ENCODE results near the gene LATS2.

The LATS2 gene

DNA sequence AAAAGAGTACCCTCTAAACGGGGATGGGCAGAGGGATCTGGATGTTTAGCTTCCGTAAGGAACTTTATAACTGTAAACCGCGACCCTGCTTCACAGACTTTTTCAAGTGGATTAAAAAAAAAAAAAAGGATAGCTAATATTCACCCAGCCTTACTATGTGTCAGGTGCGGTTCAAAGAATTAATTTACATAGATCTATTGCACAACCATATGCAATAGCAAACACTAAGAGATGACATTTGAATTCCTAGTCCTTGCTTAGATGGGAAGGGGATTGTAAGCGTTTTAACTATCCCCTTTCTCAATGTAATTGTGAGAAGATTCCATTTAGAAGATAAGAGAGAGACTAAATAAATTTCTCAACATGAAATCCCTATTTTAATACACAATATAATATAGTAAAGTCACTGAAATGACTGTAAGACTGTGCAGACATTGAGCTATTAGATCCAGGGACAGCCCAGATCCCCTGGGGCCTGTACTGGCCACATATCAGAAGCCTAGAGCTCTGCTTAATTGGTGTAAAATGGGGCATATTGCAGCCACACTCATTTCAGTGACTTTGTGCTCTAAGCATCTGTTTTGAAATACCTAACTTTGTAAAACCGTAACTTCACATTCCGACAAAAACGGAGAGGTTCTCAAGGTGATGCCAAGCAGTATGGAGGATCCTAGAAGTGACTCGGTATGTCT is 13.6 kb downstream of the LATS2 start:
- DNase-seq (ENCODE audit: low read depth in 2 of 2) = no peak

DNA sequence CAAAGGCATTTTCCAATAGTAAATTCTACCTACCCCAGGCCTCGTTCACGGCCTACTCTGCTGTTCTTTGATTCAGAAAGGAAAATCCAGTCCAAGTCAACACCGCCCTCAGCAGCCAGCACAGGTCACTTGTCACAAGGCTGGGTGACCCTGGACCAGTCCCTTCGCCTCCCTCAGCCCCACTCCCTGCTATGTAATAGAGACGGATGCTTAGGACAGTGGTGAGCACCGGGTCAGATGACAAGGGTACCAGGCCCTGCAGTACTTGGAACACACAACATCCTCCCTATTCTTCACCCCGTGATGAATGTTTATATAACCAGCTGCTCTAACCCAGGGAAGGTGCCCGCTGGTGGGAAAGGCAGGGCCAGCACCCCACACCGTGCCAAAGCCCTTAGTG is 14.3 kb downstream of the LATS2 start:
- no peak for DNase-seq (ENCODE audit: low read depth in 2 of 2)

DNA sequence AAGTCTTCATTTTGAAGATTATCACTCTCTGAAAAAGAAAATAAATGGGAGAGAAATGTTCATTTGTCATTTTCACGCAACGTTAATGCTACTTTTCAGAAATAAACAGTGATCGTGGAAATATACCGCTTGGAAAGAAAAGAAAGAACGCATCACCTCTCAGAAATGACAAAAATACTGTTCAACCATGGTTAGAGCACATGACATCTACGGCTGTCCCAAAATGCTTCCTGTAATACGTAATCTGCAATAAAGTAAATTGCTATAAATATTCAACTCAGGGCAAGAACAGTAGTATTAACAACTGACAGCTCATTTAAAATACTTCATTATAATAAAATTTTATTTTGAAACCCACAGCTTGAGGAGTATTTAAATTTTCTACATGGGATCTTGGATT is 15.2 kb downstream of the LATS2 start:
- no peak for DNase-seq (ENCODE audit: low read depth in 2 of 2)

DNA sequence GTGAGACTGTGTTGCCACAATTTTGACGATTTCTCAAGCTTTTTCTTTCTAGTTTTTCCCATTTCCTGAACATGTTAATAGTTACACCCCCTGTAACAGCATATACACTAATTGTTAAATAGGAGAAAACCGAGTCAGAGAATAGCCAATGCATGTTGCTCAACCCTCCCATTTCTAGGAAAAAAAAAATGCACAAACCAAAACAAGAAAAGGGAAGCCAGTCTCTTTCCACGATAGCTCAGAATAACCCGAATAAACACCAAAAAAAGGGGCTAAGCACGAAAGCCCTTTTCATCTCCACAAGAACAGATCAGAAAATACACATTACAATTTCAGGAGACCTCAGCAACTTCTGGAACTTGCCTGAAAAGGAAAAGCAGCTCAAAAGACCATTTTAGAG is 16.3 kb downstream of the LATS2 start:
- no peak for DNase-seq (ENCODE audit: low read depth in 2 of 2)

DNA sequence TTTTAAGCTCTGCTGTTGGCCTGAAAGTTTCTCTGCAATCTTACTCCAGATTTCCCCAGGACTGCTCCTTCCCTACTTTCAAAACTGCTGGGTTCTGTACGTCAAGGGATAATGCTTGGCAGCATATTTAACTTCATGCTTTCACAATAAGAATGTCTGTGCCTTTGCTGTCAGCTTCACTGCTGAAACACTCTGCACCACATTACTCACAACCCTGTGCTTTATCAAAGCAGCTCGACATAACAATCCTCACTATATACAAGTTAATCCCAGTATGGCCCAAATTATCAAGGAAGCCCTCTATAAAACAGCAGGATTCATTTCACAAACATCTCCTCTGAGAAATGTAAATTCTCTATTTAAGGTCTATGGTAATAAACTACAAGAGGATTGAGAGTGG is 17.5 kb downstream of the LATS2 start:
- DNase-seq (ENCODE audit: low read depth in 2 of 2) = peak; percentile 74 to 78

DNA sequence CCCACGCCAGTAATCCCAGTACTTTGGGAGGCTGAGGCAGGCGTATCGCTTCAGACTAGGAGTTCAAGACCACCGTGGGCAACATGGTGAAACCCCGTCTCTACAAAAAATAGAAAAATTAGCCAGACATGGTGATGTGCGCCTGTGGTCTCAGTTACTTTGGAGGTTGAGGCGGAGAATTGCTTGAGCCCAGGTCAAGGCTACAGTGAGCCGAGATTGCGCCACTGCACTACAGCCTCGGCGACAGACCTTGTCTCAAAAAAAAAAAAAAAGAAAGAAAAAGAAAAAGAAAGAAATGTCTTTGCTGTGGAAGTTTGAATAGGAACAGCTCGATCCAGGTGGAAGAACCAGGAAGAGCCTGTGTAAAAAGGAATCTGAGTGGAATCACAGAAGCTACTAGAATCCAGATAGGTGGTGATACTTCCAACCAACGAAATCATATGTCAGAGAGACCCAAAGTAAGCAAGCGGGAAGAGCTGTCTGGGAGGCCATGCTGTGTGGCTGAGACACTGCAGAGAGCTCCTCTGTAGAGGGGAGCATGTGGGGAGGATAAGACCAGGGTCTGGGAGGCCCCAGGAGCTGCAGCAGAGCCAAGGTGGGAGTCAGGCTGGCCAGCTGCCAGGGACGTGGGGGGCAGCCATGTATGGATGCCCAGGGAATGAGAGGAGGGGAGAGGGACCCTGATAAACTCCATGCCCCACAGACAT is 21.1 kb downstream of the LATS2 start:
- DNase-seq (ENCODE audit: low read depth in 2 of 2) = no peak

DNA sequence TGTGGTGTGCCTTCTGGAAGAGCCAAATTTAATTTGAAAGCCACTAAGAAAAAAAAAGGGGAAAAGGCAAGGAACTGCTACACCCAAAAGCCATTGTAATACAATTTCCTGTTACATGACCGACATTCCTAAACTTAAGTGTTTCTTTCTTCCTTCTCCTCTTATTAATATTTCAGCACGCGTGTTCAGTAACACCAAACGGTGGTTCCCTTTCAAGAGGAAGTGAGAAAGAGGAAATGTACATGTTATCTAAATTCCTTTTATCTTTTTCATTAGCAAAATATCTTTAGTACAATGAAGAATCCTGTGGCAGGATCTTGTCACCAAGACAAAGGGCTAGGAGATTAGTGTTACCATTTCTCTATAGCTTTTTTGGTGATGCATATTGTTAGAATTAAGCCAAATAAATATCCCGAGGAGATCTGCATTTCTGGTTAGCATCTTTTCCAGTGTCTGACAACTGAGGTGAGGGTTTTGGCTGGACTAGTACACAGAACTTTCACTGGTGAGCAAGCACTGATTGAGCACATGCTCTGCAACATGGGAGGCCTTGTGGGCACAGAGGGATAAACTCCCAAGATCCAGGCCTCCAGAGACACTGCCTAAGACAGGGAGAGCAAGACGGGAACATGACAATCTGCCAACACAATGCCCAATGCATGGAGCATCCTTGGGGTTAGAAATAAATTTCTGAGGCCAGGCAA is 22.1 kb downstream of the LATS2 start:
- no peak for DNase-seq (ENCODE audit: low read depth in 2 of 2)

DNA sequence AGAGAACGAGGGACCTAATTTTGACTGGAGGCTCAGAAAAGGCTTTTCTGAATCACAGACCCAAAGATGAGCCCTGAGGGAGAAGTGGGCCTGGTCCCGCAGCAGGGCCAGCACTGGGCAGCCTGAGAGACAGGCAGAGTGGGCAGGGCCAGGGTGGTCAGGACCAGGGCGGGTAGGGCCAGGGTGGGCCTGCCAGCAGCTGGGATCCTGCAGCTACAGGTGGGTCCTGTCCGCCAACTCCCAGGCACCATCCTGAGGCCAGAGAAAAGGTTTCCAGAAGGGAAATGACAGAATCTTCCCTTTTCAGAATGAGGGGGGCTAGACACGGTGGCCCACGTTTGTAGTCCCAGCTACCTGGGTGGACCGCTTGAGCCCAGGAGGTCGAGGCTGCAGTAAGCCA is 23.7 kb downstream of the LATS2 start:
- DNase-seq (ENCODE audit: low read depth in 2 of 2) = no peak

DNA sequence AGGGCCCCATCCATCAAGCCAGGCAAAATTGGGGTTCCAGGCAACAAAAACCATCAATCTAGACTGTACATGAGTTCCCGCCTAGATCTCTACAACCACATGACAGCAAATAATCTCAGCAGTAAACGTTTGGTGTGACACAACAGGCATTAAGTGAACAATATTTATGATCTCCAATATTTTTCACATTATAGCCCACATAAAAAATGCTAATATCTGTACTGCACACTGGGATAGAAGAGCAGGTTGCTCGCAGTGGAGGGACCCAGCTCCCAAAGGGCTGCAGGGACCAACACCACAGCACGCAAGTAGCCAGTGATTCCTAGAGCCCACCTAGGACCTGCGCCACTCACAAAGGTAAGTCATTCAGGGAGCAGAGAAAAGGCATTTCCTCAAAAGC is 25.9 kb downstream of the LATS2 start:
- no peak for DNase-seq (ENCODE audit: low read depth in 2 of 2)

DNA sequence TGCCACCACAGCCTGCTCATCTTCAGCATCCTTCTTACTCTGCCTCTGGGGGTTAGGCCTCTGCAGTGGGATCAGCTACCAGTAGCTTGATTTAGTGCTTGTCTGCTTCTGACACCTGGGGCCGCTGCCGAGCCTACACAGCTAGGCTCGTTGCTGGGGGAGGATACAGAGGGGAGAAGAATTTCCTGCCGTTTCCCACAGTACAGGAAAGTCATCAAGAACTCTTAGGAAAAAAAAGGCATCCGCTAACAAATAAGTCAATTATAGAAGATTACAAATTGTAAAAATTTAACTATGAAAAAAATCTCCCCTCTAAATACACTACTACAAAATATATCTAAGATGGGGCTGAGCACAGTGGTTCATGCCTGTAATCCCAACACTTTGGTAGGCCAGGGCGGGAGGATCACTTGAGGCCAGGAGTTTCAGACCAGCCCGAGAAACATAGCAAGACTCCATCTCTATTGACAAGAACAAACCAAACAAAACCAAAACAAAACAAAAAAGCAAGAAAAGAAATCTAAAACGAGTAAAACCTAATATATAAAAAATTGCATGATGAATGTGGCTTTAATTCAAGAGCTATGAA is 26.7 kb downstream of the LATS2 start:
- no peak for DNase-seq (ENCODE audit: low read depth in 2 of 2)

DNA sequence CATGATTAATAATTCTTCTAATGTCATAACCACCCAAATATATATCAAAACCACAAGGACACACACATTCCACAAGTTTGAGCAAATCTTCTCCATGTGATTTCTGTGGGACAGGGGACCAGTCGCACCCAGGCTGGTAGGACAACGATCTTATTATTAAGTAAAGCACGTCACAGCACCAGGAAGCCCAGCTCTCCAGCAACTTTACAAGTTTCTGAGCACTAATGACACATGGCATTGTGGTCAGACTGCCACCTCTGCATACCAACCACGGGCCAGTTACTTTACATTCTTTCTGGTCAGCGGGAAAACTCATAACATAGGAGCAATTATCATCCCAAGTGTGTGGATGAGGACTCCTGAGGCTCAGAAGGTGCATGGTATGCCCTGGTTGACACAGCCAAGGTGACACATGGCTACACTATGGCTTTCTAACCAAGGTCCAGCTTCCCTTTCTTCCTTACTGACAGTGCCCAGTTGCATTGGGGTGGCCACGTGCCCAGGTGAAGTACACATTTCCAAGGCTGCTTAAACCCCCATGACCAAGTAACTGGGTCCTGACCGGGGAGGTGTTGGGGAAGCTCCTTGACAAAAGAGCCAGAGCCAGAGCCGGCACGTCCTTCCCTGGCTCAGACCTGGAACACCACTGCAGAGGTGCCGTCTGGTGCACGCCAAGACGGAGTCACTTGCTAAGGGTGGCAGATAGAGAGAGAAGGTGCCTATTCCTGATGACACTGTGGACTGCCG is 27.4 kb downstream of the LATS2 start:
- no peak for DNase-seq (ENCODE audit: low read depth in 2 of 2)

DNA sequence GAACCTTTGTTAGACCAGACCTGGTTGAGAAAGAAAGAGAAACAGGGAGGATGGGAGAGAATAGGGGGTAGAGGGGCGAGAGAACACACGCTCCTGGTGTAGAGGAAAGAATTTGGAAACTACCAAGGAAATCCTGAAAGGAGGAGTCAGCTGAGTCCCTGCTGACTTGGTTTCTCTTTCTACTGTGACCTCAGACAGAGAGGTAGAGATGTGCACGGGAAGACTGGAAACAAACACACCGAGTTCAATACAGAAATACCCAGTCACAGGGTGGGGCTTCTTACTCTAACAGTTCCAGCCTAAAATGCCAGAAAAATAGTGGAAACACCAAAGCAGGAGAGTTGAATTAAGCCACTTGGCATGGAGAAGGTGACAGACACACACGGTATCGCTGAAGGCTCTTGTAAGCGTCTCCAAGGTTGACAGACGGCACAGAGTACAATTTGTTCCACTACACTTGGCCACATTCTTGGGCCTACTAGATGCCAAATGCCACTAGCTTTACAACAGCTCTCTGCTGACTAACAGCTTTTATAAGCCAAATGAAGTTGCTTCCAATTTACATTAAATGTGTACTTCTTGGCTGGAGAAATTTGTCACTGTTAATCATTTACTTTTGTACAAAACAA is 28.1 kb downstream of the LATS2 start:
- DNase-seq (ENCODE audit: low read depth in 2 of 2) = no peak

DNA sequence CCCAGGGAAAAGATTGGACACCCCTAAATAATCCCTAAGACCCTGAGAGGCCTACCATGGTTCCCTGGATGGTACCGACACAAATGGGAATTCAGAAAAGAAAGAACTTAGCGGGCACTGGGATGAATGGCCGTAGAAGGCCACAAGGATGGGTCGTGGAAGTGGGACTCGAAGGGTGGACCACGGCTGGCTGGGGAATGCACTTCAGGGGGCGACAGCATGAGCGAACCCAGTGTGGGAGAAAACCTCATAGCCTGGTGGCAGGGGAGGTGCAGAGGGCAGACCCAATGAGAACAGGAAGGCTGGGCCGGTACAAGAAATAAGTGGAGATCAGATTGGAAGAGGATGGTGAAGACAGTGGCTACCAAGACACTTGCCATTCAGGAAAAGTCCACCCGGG is 28.7 kb downstream of the LATS2 start:
- no peak for DNase-seq (ENCODE audit: low read depth in 2 of 2)

DNA sequence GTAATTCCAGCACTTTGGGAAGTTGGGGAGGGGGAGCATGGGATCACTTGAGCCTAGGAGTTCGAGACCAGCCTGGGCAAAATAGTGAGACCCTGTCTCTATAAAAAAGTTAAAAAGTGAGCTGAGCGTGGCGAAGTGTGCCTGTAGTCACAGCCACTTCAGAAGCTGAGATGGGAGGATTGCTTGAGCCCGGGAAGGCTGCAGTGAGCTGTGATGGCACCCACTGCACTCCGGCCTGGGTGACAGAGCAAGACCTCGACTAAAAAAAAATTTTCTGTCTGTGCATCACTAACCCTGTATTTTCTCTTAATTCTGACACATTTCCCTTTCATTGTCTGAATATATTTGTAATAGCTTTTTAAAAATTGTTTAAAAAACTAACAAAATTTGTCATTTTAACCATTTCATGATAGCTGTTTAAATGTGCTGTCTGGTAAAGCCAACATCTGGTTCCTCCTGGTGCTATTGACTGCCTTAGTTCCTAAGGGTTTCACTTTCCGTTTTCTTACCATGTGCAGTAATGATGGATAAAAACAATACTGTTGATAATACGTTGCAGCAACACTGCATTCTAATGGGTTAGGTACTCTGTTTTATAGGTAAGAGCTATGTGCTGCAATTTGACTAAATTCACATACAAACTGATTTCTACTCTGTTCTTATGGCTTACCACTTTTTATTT is 29.7 kb downstream of the LATS2 start:
- no peak for DNase-seq (ENCODE audit: low read depth in 2 of 2)

DNA sequence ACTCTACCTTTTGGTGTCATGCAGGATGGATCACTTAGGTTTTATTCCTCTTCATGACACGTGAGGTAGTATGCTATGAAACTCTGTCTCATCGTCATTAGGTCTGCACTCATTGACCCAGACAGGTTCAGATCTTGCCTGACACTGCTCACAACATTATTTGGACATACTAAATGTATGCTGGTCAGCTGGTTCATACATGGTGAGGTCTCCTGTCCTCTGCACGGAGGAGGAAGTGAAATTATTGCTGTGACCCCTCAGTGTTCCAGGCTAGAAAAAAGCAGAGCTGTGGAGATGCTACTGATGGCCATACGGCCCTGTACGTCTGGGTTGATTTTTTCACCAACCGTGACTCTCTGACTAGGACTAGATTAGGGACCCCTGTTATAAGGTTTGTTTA is 35.8 kb downstream of the LATS2 start:
- no peak for DNase-seq (ENCODE audit: low read depth in 2 of 2)

DNA sequence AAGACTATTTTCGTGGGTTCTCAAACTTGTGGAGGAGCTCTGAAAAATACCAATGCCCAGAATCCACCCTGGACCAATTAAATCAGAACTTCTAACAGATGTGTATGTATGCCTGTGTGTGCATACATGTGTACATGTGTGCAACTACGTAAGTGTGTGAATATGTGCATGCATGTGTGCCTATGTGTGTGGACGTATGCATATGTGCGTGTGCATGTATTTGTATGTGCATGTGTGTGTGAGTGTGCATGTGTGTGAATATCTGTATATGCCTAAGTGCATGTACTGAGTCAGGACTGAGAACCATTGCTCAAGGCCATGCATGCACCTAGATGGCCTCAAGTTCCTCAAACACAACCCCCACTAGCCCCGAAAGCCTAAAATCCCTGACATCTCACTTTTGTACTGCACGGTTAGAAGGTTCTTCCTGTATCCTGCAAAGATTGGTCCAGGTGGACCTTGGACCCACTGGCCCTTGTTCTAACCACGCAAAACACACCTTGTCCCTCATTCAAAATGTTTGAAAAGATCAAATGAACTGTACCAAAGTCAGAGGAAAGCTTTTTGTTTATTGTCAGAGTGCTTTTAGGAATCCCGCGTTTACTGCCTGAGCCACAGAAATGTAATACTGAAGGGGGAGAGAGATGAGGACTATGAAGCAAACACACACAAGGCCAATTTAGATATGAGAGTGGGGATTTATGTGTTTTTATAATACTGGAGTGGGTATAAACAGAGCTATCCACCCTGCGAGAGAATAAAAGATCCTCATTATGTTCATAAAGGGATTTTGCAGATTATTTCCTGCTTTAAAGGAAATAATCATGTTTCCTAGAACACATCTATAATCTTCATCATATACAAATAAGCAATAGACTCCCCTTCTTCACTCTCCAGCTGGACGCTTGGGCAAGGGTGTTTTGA is 39.1 kb downstream of the LATS2 start:
- DNase-seq (ENCODE audit: low read depth in 2 of 2) = no peak

DNA sequence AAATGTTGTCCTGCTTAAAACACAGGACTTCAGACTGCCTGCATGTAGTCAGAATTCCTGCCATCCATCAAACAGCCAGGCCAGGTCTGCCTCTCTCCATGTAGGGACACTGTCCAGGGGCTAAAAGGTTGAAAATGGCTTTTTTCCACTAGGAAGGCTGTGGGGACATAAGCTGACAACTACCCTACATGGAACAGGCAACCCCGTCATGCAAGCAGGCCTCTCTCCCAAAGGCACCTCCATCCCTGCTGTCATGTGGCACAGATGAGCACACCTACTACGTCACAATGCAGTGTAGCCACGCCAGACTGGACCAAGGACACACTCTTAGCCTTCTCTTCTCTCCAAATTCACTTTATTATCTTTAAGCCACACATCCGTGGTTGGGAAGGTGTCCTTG is 40.8 kb downstream of the LATS2 start:
- no peak for DNase-seq (ENCODE audit: low read depth in 2 of 2)

DNA sequence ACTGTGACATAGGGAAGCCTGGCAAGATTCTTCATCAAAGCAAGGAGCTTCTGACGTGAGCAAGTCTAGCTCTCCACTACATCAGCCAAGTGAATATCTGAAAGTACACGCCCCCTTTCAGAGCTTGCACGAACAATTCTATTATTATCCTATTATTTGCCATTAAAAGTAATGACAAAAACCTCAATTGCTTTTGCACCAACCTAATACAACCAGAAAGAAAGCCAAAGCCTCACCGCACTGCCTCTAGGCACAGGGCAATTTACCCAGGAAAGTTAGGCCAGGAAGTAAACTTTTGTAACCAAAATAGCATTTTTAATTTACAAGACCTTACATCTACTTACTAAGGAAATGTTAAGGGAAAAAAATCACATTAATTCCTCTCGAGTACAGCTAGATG is 41.2 kb downstream of the LATS2 start:
- DNase-seq (ENCODE audit: low read depth in 2 of 2) = no peak

DNA sequence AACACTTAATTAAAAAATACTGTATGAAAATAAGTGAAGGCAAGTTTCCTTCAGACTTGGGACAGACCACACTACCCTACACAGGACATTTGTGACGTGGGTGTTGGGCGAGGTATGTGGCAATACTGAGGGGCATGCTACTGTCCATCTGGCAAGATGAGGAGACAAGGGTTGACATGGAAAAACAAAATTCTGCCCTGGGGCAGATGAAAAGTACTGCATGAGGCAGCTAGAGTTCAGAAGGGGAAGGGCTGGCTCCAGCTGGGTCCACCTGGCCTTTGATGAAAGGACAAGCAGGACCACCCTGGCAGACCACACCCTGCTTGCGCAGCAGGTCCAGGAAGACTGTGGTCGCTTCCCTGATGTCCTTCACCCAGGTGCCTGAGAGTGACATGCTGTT is 43.2 kb downstream of the LATS2 start:
- no peak for DNase-seq (ENCODE audit: low read depth in 2 of 2)

DNA sequence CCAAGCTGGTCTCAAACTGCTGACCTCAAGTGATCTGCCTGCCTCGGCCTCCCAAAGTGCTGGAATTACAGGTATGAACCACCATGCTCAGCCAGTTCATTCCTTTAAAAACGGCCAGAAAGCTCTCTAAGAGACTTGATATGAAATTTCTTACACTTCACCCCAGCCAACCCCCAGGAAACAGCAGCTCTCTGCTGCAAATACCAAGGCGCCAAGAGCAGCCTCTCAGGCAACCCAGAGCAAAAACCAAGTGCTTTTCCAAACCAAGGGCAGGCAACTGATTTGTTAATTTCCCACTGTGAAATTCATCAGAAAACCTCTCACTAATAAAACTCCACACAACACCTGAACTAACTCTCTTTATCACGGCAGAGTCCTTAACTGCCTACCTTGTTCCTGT is 44.9 kb downstream of the LATS2 start:
- no peak for DNase-seq (ENCODE audit: low read depth in 2 of 2)
